ENCODE results near the gene PIK3R4.
A peak's percentile ranks its signal among the peaks of the same experiment; 100 is the strongest.

PIK3R4 gene

DNA sequence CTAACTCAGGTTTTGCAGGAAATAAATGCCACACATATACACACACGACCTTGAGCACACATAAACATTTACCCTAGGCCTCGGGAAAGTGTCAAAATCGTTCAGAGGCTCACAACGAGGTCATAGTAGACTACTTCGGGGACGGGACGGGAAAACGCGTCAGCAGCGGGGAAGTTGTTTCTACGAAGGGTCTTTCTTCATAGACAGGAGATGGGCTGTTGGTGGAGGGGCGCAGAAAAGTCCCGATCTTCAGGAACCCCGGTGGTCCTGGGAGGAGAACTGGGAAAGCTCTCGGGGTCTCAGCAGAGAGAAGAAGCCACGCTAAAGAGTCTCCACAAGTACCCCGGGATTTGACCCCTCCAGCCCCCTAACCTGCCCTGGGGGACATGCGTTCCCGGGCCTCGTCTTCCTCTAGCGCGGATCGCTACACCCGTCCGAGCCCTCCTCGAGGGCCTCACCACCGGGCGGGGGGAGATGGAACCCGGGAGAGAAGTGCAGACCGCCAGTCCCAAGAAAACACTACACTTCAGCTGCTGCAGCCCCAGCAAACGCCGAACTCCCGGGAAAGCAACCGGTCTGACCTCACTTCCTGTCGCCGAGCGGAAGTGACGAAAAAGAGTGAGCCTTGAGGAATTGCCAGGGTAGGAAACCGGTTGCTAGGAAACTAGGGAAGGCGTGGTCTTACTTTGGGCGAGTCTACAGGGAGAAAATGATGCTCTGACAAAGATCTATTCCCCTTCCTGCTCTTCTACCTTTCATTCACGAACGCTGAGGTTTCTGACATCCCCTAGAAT lies at the start of gene PIK3R4:
Gene PIK3R4, minus strand, starts transcription at position 584 of the 794 bp plus-strand sequence. CDS start 1,611 bp downstream, outside the sequence.
- DNase-seq (ENCODE audit: low read depth in 3 of 3), result peak; percentile 91 to 95 (median 93)

GRCh38 chr3:130795396-130795795 lies 48.8 kb upstream of the PIK3R4 start:
- DNase-seq (ENCODE audit: low read depth in 3 of 3), result no peak

DNA sequence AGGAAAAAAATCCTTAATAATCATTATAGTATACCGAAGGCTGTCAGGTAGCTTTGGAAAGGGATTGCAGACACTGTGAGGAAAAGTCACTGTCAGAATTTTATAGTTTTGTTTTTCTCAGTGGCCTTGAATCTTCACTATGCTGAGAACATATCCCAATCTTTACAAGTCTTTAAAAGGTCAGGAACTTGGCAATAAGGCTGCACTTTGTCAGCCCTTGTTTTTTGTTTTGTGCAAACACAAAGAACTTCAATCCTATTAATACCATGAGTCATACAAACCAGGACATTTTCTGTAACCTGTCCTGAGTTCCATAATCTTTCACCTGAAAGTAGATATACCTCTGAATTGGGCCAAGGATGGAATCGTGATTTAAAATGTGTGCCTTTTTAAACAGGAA lies 45.6 kb upstream of the PIK3R4 start:
- DNase-seq (ENCODE audit: low read depth in 3 of 3), result no peak

GRCh38 chr3:130789782-130790322 lies 43.2 kb upstream of the PIK3R4 start:
- no peak for DNase-seq (ENCODE audit: low read depth in 3 of 3)

DNA sequence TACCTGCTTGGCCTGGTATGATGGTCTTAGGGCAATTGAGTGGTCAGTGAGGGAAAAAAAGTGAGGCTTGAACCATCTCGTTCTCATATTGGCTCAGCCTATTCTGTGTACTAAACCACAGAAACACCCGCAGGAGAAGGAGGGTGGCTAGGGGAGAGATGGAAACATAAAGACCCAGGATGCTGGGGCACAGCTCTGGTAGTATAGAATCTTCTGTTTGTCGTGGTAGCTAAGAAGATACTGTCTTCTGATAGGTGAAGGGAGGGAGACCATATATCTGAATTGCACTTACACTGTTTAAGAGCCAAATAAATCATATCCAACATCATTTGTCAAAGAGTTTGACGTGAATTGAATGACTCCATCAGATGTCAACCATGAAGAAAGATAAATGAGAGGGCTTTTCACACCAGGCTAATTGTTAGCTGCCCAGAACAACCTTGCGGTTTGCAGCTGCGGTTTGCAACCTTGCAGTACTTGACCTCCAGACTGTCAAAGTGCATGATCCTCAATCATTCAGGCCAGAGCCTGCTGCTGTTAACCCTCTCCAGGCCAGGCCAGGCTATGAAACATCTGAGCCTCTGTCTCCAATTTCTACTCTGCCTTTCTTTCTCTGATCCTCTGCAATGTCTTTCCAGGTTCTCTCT lies 40.9 kb upstream of the PIK3R4 start:
- DNase-seq (ENCODE audit: low read depth in 3 of 3), result no peak

DNA sequence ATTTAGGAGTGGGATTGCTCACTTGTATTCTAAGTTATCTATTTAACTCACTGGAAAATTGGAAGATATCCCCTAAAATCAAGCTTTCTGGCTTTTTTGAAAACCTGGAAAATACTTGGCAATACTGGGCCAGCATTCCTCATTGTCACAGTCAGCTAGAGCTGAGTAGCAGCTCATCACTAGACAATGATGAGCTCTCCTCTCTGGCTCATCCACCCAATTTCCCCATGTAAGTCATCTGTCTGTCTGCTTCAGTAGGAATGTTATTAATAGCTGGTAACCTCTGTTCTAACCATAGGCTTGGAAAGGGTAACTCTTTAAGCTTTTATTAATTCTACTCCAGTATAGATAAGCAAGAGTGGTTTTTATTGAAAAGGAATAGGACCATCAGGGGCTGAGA lies 39.7 kb upstream of the PIK3R4 start:
- no peak for DNase-seq (ENCODE audit: low read depth in 3 of 3)

GRCh38 chr3:130783629-130784028 lies 37.0 kb upstream of the PIK3R4 start:
- no peak for DNase-seq (ENCODE audit: low read depth in 3 of 3)

DNA sequence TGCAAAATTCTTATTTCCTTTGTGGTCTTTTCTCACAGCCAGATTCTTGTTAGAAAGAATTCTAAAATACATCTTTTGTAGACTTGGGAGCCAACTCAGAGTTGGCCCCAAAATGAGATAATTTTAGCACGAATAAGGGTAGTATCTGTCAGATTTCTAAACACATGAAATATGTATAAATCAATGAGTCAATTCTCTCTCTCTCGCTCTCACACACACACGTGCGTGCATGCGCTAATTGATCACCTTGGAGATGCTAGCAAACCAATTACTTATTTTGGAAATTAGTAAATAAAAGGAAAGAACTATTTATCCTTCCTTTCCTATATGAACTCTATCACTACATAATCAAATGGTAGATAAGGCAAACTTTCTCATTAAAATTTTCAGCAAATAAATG lies 32.9 kb upstream of the PIK3R4 start:
- no peak for DNase-seq (ENCODE audit: low read depth in 3 of 3)

DNA sequence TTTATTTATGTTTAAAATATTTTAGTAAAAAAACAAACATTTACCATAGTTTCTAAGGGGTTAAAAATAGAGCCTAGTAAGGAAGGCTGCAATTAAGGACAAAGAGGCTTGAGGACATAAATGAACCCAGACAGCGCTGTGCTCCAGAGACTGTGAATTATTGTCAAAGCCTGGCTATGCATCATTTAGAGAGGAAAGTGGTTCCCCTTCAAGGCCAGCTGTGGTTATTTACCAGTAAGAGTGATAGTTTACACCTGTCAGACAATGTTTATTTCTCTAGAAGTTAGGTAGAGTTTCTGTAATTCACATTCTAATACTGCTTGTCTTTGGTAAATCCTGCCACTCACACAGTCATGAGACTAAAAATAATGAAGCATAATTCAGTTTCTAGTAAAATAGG lies 32.4 kb upstream of the PIK3R4 start:
- DNase-seq (ENCODE audit: low read depth in 3 of 3), result no peak

DNA sequence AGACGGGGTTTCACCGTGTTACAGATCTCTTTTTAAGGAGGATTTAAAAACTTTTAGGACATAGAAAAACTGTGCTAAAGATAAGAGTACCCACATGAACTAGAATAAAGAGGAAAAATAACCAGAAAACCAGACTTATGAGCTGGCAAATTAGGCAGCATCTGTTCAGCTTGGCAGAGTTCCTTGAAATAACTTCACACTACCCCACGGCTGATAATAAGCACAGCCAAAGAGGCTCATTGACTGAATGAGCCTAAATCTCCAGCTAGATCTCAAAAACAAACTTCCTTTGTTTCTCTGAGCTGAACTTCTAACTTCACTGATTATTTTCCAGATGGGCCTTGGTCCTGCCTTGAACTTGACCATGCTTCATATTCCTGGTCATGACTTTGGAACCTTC lies 26.7 kb upstream of the PIK3R4 start:
- no peak for DNase-seq (ENCODE audit: low read depth in 3 of 3)

DNA sequence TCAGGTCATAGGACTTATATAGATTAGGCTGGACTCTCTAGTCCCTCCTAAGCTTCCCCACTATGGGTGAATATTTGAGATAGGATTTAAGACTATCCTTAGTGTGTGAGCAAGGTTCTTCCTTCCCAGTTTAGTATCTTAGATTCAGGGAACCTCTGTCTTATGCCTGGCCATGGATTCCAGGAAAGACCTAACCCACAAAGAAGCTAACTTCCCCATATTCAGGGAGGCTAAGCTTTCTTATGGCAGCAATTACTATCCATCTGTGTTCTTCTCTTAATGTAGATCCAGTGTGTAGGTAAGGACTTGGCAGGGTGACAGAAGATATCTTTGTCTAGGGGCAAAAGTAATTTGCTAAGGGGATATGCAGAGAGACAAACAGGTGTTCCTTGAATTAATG lies 25.5 kb upstream of the PIK3R4 start:
- DNase-seq (ENCODE audit: low read depth in 3 of 3), result no peak

GRCh38 chr3:130770644-130771043 lies 24.0 kb upstream of the PIK3R4 start:
- DNase-seq (ENCODE audit: low read depth in 3 of 3), result no peak

- DNase-seq (ENCODE audit: low read depth in 3 of 3), result no peak
These were observed 15.2 kb upstream of the PIK3R4 start for GRCh38 chr3:130761730-130762311.

DNA sequence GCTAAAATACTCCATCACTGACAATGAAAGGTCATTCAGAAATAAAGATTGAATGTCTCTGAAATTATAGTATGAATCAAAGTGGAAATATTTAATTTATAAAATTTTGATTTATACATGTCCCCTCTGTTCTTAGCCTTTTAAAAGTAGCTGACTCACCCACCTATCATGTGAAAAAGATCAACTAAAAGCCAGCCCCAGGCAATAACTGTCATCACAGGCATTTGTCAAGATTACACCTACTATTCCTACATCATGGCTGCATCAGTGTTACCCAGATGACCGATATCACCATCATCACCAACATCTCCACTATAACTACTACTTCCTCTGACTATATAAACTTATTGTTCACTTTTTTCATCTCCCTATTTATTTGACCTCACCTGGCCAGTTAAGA lies 14.3 kb upstream of the PIK3R4 start:
- no peak for DNase-seq (ENCODE audit: low read depth in 3 of 3)

GRCh38 chr3:130759692-130760338 lies 13.2 kb upstream of the PIK3R4 start:
- peak in 2 of 3 experiments; percentile 26 to 34 for DNase-seq (ENCODE audit: low read depth in 3 of 3)

DNA sequence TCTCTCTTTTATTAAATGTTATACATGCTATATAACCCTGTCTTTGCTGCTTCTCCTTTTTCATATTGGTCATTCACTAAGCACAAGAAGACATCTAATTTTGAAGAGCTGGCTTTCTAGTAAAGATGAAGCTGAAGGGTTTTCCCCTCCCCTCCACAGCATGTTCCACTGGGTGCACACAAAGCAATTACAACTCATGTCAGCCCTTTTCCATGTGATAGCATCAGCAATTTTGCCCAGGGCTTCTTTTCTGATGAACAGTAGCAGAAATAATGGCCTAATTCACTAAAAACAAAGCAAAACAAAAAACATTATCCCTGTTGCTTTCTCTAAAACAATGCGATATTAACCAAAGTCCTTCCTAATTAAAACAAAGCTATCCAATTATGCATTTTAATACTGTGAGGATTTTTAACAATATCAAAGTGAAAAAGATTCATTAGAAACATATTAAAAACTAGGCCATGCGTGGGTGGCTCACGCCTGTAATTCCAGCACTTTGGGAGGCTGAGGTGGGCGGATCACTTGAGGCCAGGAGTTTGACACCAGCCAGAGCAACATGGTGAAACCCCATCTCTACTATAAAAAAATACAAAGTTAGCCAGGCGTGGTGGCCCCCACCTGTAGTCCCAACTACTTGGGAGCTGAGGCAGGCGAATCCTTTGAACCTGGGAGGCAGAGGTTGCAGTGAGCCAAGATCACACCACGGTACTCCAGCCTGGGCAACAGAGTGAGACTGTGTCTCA lies 12.2 kb upstream of the PIK3R4 start:
- DNase-seq (ENCODE audit: low read depth in 3 of 3), result no peak

DNA sequence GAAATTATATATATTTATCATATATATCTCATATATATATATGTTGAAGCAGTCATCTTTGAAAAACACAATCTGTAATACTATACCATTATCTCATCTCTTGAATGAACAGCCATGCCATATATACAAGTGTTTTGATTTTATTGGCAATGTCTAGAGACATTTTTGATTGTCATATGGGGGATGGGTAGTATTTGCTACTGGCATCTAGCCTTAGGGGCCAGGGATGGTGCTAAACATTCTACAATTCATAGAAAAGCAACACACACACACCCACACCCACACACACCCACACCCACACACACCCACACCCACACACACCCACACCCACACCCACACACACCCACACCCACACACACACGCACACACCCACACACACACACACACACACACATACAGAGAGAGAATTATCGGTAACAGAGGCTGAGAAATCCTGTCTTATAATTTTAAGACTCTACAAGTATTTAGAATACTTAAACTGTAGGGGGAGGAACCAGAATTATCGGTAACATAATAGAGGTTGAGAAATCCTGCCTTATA lies 11.1 kb upstream of the PIK3R4 start:
- DNase-seq (ENCODE audit: low read depth in 3 of 3), result no peak

- DNase-seq (ENCODE audit: low read depth in 3 of 3), result no peak
These were observed 9.0 kb upstream of the PIK3R4 start for GRCh38 chr3:130755666-130756065.

- no peak for DNase-seq (ENCODE audit: low read depth in 3 of 3)
These were observed 2.4 kb upstream of the PIK3R4 start for GRCh38 chr3:130748981-130749380.

- DNase-seq (ENCODE audit: low read depth in 3 of 3), result no peak
These were observed 1.8 kb upstream of the PIK3R4 start for GRCh38 chr3:130748467-130748861.

- no peak for DNase-seq (ENCODE audit: low read depth in 3 of 3)
These were observed 3.3 kb downstream of the PIK3R4 start for GRCh38 chr3:130743354-130743753.

Data from stimulated activated CD4-positive, alpha-beta T cell treated with anti-CD3 and anti-CD28 coated beads, TNF-alpha, amount 100 ng/mL, for 24 hours (primary cell).